Measurements from ENCODE around the gene UNC13B.

GRCh38 chr9:35422753-35423152, 260.9 kb downstream of the UNC13B start:
- TF ChIP-seq EZH2 (IDR thresholded peaks at IDR 0.05; ENCODE audit: insufficient read depth, low read length) (no peak), CTCF (IDR thresholded peaks at IDR 0.05; ENCODE audit: insufficient read depth, low read depth, low read length) (no peak)

Measured in astrocyte (in vitro differentiated cells and primary cell).